ENCODE data around the gene TMEM63C.
"Not testable (repeated sequence)": the region's sequence is repeated elsewhere in the genome, so short reads cannot be mapped to it uniquely, and the experiment has no call there.

TMEM63C gene

GRCh38 chr14:77154421-77154820 lies 27.2 kb upstream of the TMEM63C start:
- DNase-seq (ENCODE audit: low spot score), result no peak

DNA sequence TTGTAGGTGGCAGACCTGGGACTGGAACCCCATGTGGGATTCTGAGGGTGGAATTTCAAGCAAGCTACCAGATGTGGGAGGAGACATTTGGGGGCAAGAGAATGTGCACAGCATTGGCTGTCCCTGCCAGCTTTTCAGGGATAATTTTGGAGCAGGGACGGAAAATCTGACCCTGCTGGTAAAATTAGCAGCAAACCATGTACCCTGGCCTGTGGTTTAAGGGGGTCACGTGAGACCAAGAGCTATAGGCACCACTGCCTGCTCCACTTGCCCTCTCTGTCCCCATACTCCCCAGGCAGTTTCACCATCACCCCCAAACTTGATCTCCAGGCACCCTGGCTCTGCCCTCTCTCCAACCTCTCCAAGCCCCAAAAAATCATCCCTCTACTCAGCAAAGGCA lies 26.5 kb upstream of the TMEM63C start:
- DNase-seq (ENCODE audit: low spot score), result no peak

DNA sequence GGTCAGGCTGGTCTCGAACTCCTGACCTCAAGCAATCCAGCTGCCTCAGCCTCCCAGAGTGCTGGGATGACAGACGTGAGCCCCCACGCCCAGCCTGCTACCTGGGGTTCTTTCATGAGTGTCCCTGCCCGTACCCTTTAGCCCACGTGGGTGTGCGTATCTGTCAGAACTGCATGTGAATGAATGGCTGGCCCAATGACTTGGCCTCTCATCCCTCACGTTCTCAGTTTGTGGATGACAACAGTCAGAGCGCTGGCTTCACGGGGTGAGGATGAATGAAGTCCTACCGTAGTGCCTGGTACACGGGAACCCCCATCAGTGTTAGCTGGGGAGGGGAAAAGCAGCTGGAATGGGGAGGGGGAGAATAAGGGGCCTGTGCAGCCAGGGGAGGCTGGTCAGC lies 23.9 kb upstream of the TMEM63C start:
- no peak for DNase-seq (ENCODE audit: low spot score)

DNA sequence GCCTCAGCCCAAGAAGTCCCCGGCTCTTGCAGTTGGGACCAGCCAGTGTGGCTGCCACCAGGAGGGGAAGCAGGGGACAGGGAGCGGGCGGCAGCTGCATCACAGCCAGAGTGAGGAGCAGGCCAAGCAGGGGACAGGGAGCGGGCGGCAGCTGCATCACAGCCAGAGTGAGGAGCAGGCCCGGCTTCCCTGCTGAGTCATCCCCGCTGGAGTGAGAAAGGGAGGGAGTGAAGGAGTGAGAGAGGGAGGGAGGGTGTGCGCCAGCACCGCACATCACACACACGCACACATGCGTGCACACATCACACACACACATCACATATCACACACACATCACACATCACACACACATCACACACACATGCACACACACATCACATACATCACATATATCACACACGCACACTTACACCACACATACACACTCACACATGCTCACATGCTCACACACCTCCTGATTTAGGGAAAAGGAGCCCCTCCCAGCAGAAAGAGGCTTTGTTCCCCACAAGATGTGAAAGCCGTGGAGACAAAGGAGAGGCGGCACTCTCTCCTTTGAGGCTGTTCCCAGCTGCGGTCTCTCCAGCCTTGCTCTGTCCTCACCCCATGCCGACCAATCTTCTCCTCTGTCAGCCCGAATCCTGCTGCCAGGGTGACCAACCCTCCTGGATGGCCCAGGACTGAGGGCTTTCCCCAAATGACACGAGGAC lies 23.3 kb upstream of the TMEM63C start:
- no peak for DNase-seq (ENCODE audit: low spot score)

DNA sequence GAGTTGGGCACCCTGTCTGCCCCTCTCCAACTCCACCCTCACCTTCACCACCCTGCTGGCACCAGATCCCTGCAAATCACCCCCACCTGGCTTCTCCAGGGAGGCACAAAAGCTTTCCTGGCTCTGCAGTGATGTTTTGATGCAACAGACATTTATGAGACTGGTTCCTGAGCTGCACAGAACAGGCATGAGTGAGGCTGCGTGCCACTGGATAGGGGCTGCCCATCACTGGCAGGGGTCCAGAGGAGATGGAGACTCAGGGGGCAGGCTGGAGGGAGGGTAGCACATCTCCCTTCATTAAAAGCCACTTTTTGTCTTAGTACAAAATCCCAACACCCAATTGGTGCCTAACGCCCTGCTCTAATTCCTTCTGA lies 22.7 kb upstream of the TMEM63C start:
- no peak for DNase-seq (ENCODE audit: low spot score)

DNA sequence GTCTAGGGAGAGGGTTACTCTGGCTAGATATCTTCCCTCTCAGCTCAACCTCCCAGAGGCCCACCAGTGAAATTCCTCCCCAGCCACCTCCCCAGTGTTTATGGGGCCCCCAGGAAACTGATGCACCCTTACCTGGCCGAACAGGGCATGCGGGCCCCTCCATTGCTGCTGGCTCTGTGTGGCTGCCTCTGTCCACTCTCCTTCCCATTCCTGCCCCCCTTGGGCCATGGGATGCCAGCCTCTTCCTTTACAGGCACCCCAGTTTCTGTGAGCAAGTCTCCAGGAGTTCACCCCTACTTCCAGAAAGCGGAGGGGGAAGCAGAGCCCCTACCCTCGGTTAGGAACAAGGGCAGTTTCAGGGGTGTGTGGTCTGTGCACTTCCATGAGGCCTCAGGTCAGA lies 20.6 kb upstream of the TMEM63C start:
- DNase-seq (ENCODE audit: low spot score), result no peak

GRCh38 chr14:77170045-77170444 lies 11.6 kb upstream of the TMEM63C start:
- DNase-seq (ENCODE audit: low spot score), result no peak

DNA sequence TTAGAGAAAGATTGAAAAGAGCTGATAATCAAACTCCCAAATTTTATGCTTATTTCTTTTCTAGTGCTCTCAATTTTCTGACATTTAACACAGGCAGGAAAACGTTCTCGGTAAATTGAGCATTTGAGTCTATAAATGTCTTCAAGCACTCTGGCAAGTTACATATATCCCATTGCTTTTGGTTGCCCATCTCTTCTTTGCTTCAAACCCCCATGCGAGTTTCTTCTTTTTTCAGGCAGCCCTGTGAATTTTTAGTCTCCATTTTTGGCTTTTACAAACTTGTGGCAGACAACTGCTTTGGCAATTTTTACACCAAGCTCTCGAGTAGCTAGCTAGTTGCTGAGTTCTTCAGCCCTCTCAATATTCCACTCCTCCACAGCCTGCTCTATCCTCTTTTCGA lies 8.7 kb upstream of the TMEM63C start:
- DNase-seq (ENCODE audit: low spot score), result no peak

GRCh38 chr14:77173911-77174617 lies 7.5 kb upstream of the TMEM63C start:
- DNase-seq (ENCODE audit: low spot score), result not testable (repeated sequence)

DNA sequence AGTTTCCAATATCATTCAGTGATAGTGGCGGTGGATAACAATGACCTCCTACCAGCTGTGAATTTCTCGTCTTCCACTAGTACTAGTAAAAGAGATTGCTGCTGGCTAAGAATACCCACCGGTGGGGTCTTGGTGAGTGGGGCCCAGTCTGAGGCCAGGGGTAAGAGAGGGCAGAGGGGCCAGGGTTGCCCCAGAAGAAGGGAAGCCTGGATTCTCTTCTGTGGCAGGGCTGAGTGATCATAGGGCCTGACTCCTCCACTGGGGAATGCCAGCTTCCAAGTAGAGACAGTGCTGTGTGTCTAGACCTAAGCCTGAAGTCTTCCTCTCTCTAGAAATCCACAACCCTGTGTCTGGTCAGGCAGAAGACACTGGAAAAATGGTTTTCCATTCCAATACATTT lies 5.8 kb upstream of the TMEM63C start:
- no peak for DNase-seq (ENCODE audit: low spot score)

DNA sequence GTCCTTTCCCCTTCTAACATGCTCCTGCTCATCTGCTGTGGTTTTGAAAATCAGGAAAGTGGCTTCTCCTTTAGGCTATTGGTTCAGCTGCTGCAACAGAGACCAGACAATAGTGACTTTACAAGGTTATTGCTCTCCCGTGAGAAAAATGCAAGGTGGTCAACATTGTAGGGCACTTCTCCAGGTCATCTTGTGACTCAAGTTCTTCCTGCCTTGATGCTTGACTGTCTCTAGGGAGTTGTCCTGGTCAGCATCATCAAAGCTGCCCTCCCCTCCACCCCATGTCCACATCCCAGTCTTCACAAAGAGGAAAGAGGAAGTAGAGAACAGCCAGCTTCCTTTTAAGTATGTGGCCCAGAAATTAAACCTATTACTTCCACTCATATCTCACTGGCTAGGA lies 3.9 kb upstream of the TMEM63C start:
- DNase-seq (ENCODE audit: low spot score), result no peak

- no peak for DNase-seq (ENCODE audit: low spot score)
These were observed 2.9 kb upstream of the TMEM63C start for GRCh38 chr14:77178656-77179055.

GRCh38 chr14:77180726-77181602 lies 634 bp upstream of the TMEM63C start:
- DNase-seq (ENCODE audit: low spot score), result no peak

- no peak for DNase-seq (ENCODE audit: low spot score)
These were observed 2.3 kb downstream of the TMEM63C start for GRCh38 chr14:77183896-77184295.

- no peak for DNase-seq (ENCODE audit: low spot score)
These were observed 2.9 kb downstream of the TMEM63C start for GRCh38 chr14:77184396-77185092.

GRCh38 chr14:77185093-77185465 lies 3.5 kb downstream of the TMEM63C start:
- DNase-seq (ENCODE audit: low spot score), result no peak

- no peak for DNase-seq (ENCODE audit: low spot score)
These were observed 5.5 kb downstream of the TMEM63C start for GRCh38 chr14:77186911-77187648.

- no peak for DNase-seq (ENCODE audit: low spot score)
These were observed 6.0 kb downstream of the TMEM63C start for GRCh38 chr14:77187649-77188012.

GRCh38 chr14:77189479-77189878 lies 7.9 kb downstream of the TMEM63C start:
- DNase-seq (ENCODE audit: low spot score), result no peak

- DNase-seq (ENCODE audit: low spot score), result no peak
These were observed 9.4 kb downstream of the TMEM63C start for GRCh38 chr14:77190977-77191376.

DNA sequence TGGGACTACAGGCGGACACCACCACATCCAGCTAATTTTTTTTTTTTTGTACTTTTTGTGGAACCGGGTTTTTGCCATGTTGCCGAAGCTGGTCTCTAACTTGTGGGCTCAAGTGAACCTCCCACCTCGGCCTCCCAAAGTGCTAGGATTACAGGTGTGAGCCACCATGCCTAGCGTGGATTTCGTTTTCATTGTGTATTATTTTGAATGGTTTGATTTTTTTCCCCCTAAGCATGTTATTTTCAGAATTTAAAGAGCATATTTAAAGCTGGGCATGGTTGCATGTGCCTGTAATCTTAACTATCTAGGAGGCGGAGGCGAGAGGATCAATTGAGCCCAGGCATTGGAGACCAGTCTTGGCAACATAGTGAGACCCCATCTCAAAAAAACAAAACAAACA lies 13.1 kb downstream of the TMEM63C start:
- no peak for DNase-seq (ENCODE audit: low spot score)

DNA sequence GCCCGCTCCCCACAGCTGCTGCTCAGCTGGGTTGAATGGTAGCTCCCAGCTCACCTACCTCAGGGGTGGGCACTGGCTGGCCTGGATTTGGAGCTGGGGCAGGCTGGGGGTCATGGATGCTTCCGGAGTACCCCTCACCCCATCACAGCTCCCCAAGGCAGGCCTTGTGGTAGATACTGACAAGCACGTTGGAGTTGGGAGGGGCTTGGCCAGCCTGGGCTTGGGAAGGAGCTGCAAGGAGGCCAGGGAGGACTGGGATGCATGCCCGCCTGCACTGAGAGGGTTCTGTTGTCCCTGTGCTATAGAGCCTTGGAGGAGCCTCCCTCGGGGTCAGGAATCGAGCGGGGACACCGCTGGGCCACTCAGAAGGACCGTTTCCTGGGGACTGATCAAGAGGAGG lies 14.2 kb downstream of the TMEM63C start:
- DNase-seq (ENCODE audit: low spot score), result no peak

Measured in NAMALWA (cell line).